Lower leg skin (tissue), 3 donors: ENCODE results near the gene PDCL3.

Experiments
- CTCF ChIP-seq, 3 donors: fragments of 450-650 bp; IDR thresholded peaks; one replicate each; pipeline ENCODE4 v1.5.1; 2016; ENCODE audit warnings: antibody characterized with exemption in 3 of 3, mild to moderate bottlenecking in 3 of 3, moderate library complexity in 2 of 3
- POLR2A ChIP-seq, 2 donors: fragments of 450-650 bp; IDR thresholded peaks; one replicate each; pipeline ENCODE4 v1.6.1; 2016 to 2017; ENCODE audit warnings: antibody characterized with exemption in 2 of 2, mild to moderate bottlenecking in 1 of 2, moderate library complexity in 1 of 2

DNA sequence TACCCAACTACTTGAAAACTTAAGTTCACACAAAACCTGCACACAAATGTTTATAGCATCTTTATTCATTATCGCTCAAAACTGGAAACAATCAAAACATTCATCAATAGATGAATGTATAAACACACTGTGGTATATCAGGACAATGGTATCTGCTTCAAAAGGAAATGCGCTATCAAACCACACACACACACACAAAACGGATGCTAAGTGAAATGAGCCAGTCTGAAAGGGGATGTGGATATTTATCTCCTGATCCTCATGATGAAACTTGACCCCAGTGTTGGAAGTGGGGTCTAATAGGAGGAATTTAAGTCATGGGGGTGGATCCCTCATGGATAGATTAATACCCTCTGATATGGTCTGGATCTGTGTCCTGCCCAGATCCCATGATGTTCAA lies 22.0 kb downstream of the PDCL3 start:
- TF ChIP-seq CTCF (IDR thresholded peaks at IDR 0.05) (no peak), POLR2A (IDR thresholded peaks at IDR 0.05) (no peak)
